Embryonic facial prominence (tissue), 1 donor: Measurements from ENCODE around the gene LGALSL.

Experiments
- DNase-seq: peaks from one replicate; pipeline ENCODE4 v3.0.0-alpha.2; 2016; ENCODE audit errors: extremely low spot score

The LGALSL gene

DNA sequence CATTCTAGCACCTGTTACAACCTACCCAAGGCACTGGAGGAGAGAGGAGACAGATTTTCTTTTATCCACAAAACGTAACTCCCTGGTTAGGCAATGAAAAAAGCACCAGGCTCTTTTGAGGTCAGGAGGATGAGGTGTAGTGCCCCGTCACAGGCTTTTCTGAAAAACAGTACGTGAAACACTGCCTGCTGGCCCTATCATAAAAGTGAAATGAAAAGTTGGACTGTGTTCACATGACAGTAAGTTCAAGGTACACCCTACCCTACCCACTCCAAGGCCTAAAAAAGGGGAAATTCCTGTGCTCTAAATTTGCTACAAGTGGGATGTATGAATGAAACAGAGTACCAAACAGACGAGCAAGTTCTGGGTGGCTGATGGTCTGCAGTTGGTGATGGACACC is 17.6 kb downstream of the LGALSL start:
- no peak for DNase-seq

DNA sequence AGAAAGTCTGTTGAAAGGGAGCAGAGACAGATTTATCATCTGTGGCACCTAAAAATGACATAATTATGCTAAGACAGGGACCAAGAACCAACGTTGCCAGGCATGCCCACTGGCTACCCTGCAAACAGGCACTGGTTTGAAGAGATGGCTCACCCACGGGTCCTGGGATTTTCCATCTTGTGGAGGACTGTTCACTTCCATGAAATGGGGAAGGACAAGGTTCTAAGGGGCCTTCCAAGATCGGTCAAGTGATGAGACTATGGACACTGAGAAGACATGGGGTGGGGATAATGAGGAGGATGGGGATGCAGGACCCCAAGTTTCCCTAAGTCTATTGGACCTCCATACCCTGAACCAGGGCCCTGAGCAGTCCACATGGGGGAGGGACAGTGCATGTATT is 18.9 kb downstream of the LGALSL start:
- DNase-seq: no peak

DNA sequence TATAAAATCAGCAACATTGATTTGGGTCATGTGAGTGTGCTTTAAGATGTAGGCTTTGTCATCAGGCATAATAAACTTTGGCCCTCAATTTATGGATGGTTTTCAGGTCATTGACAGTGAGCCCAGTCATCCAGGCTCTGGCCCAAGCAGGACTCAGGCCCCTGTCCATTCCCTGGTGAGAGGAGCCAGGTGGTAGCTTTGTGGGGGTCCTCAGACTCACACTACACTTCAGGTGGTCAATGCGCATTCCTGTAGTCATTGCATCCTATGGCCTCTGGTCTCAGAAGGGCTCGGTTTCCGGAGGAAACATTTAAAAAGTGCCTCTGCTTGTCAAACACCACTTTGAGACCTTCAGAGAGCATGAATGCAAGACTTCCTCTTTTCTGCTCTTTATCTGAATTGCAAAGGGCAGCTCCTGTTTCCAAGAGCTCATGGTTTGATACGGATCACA is 20.2 kb downstream of the LGALSL start:
- DNase-seq: no peak

DNA sequence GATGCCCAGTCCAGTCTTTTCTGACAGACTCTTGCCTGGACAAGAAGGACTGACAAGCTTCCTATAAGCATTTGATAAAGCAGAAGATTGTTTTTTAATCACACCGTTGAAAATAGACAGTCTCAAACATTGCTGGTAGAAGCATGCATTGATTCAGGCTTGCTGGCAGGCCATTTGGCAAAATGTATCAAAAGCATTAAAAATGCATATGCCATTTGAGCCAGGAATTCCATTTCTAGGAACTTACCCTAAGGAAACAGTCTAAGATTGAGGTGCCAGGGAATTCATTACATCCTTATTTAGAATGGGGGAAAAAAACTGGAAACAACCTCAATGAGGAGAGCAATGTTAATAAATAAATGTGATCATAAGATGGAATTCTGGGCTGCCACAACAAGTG is 20.7 kb downstream of the LGALSL start:
- no peak for DNase-seq

DNA sequence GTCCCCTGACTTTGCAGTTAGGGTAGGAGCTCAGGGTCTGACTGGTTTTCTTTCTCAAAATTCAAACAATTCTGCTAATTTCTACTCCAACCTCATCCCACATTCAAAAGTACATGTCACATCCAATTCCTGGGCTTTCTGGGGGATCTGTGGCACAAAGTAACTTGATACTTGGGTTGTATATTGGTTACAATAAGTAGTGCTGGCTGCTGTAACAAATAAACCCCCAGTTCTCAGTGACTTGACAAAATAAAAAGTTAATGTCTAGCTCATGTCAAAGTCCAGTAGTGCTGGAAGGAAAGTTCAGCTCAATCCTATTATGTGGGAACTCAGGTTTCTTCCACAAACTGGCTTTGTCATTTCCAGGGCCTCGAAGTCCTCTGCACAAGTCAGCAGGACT is 23.1 kb downstream of the LGALSL start:
- DNase-seq: no peak

DNA sequence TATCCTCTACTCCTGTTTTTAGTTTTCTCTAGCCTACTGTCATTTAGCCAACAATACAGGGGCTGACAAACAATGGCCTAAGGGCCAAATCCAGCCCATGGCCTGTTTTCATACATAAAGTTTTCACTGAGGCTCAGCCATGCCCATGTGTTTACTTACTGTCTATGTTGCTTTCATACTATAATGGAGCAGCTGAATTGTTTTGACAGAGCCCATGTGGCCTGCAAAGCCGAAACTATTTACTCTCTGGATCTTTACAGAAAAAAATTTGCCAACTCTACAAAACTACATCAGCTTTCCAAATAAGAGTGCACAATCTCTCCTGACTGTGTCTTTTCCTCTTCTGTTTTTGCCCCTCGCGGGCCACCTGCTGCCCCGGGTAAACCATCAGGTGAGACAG is 24.0 kb downstream of the LGALSL start:
- DNase-seq: no peak

DNA sequence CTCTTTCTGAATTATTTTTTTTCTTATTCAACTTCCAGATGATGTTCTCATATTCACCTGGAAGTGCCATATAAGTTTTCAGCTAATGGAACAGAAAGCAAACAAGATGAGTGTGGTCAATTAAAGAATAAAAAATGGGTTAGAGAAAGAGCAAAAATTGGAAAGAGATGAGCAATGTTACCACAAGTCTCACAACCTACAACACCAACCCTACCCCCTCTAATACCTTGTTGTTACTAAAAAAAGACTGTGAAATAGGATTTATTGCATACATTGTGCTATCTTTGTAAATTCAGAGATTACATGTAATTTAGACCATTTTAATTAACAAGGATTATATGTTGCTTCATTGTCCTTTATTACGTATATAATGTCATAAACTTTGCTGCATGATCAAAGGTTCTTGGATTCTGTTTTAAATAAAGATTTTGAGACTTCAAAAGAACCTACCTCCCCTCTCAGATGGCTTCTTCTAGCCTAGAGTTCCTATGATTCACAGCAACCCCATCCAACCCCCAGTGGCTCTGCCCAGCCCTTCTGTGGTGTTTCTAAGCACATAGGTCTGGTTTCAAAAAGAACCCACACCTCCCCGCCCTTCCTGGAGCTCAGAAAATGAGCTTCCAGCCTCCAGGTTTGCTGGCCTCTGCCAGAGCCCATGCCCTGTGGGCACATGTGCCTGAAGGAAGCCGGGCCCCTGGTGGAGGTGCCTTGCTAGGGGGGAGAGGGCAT is 24.7 kb downstream of the LGALSL start:
- no peak for DNase-seq

DNA sequence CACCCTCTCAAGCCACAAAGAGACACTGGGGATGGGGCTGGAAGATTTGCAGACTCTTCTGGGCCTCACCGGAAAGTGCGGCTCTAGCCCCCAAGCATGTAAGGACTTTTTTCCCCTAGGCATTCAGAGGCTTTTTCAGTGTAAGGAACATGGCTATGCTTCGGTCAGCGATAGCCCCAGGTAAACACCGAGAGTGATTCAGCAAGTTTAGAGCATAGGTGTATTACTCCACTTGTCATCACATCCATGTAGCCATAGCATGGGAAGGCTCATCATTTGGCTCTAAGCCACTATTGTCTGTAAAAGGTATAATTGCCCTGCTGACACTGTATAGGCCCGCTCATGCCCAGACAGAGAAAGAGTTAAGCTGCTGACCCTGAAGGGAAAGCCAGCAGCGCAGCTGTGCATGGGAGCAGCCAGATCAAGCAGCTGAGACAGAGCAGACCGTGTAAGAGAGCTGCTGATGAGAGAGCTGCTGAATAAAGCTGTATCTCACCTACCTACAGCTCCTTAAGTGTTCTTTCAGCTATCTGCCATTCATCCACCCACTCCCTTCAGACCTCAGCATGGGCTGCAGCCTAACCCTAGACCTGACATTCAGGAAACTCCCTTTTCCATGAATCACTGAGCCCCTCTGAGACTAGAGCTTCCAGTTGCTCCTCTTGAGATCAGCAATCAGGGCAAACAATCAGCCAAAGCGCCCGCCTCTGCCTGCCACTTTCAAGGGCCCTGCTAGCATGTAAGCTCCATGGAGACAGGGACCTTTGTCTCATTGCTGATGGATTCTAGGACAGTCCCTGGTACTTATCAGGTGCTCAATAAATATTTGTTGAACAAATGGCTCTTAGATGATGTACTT is 25.5 kb downstream of the LGALSL start:
- no peak for DNase-seq

DNA sequence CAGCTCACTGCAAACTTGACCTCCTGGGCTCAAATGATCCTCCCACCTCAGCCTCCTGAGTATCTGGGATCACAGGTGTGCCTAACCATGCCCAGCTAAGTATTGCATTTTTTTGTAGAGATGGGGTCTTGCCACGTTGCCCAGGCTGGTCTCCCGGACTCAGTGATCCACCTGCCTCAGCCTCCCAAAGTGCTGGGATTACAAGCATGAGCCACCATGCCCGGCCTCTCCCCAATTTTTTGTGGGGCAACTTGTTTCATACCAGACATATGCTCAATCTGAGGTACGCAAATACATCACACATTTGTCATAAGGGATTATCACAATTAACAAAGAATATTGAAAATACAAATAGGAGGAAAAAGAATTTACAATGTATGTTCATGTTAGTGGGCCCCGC is 27.7 kb downstream of the LGALSL start:
- no peak for DNase-seq

DNA sequence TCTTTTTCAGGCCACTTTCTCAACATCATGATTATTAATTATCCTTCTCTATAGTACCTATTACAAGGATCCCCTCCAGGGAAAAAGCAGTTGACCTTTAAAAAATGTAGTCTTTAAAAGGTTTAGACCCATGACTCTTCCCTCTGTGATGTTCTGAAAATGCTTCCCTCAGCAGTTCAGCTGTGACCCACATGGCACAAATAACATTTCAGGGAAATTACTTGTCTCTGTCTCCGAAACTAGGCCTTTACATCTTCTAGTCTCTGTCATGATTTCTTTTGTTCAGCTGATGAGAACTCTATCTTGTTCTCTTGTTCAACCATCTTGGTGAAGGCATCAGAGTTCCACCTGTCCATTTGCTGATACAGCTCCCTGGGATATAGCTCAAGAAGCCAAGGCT is 28.3 kb downstream of the LGALSL start:
- DNase-seq: no peak

DNA sequence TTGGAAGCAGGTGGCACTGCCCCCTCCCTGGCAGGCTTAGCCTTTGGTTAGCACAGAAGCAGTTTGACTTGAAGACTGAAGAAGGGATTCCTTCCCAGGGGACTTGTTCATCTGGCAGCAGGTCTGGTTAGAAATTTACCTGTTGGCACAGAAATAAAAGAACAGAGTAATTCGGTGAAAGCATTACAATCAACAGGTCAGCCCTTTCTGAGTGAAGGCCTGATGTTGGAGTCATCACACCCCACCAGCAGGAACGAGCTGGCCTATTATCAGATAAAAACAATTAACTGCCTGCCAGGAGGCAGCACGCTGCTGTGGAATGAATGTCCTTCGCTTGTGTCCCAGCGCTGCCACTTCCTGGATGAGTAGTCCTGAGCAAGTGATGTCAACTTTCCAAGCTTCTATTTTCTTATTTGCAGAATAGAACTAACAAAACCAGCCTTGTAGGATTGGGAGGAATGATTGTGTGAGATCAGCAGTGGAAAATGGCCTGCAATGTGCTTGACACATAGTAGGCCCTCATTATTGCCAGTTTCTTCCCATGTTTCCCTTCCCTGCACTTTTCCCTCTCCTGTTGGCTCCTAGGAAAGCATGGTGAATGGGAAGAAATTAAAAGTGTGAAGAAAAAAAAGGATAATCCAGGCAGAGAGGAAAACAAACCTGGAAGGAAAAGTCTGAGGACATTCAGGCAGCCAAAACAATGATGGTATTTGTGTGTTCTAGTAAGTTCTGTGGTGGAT is 29.0 kb downstream of the LGALSL start:
- no peak for DNase-seq

DNA sequence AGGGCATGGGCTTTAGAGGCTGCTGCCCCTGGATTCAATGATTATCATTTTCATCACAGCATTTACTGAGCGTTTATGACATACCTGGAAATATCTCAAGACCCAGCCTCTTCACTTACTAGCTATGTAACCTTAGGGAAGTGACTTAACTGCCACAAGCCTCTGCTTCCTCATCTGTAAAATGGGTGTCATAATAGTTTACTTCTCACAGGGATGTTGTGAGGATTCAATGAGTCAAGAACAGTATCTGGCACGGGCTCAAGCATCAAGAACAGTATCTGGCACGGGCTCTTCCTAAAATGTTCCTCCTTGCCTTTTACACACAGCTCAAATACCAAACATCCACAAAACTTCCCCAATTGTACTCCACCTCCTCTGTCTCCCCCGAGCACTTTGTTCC is 31.4 kb downstream of the LGALSL start:
- no peak for DNase-seq

DNA sequence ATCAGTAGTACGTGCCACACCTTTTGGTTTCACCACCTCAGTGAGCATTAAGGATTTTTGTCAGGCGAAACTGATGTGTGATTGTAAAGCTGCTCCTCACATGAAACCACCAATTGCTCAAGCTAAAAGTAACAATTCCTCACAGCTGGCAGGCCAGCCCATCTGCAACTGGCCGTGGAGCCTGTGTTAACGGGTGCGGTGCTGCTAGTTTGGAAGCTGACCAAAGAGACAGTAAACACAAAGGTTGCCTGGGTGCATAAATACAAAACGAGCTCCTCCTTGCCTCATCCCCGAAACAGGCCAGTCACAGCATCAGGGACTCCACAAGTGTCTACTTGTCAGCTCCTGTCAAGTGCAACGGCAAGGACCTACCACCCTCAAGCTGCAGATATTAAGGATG is 32.0 kb downstream of the LGALSL start:
- DNase-seq: no peak

DNA sequence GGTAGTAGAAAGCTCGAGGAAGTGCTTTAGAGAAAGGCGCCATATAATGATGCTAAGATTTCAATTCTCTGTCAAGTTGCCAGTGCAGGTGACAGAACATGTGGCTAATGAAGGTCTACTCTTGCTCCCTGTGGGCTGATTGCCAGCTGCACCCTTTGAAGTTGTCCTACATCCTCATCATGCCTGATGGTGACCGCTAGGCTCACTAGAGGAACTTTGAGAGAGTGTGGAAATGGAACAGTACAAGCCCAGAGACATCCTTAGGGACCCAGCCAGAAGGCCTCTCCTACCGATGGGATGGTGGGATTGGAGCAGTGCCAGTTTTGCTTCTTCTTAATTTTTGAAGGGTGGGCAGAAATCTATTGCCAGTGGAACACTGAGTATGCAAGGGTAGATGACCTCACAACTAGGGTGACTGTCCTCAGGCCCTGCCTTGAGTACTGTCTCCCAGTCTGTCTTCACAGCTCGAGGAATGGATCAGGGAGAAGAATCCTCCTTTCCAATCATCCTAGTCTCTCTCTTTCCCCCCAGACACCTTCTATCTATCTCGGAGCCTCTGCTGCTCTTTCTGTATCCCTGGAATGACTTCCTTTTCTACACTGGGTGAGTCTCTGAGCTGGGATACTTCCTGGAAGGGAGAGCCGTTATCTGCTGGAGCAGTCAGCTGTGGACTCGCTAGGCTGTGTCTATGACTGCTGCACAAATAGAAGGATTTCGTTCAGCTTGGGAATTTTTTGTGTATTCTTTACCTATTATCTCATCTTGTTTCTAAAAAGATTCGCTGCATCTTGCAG is 33.5 kb downstream of the LGALSL start:
- DNase-seq: no peak

DNA sequence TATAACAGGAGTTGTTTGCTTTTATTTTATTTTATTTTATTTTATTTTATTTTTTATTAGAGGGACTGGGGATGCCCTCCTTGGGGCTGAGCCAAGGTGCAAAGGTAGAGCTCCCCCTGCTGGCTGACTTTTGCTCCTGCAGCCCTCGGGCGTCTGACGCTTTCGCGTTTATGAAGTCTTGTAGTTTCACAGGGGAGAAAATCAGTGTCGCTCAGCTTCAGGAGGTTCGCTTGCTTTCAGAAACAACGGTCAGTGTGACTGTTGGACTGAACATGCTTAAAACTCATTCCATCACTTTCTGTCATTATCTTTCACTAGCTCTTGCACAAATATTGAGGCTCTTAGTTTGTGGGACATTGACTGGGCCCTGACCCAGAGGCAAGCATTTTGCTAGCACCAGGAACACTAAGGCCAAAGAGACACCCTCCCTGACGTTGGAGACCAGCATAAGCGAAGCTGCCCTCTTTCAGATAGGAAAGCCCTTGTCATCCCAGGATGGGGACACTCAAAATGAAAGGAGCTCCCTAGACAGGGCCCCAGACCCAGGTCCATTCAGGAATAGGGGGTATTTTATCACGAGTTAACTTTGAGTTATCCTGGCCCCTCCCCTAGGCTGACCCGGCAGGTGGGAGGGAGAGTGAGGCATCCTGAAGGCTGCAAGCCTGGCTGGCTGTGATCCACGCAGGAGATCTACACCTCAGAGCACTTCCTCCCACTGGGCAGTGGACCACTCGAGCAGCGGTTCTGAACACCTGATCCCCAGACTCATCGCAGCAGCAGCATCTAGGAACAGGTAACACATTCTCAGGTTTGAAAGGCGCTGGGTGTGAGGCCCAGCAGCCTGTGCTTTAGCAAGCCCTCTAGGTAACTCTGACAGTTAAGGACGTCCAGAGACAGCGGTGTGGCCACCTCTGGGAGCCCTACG is 34.4 kb downstream of the LGALSL start:
- no peak for DNase-seq

DNA sequence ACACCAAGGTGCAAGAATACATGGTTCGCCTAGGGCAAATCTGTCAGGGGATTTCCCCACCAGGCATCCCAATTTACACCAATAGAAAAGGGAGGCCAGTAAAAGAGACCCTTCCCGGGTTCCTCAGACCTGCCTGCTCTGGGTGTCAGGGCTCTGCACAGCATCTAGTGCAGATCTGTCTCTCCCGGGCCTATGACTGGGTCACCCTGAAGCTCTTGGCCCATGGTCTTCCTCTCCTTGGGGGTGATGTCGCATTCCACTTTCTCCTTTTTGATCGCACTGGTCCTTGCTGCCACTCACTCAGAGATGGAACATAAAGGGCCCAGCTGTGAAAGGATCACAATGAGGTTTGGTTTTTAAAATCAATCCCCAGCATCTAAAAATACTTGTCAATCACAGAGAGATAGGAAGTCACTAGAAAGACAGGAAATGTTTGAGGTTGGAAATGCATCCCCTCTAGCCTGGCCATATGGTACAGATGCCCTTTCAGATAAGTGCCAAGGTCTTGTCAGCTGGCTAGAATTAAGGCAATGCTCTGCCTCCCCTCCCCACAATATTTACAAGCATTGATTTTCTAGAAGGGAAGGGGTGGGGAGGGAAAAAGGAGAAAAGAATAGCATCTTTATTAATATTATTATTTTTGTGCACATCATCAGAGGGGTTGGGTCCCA is 35.3 kb downstream of the LGALSL start:
- DNase-seq: no peak

DNA sequence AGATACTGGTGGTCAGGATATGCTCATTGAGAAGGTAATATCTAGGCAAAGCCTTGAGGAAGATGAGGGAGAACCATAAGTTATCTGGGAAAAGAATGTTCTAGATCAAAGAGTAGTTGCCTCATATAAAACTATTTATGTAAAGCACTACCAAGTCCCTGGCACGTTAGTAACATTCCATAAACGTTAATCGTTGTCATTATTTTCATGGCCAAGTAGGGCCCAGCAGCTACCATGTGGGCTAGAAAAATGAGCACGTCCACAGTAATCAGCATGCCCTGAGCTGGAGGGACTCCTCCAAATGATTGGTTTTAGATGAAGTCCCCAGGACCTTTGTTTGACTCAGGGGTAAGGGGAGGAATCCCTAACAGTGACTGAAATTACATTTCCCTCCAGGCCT is 37.5 kb downstream of the LGALSL start:
- no peak for DNase-seq

DNA sequence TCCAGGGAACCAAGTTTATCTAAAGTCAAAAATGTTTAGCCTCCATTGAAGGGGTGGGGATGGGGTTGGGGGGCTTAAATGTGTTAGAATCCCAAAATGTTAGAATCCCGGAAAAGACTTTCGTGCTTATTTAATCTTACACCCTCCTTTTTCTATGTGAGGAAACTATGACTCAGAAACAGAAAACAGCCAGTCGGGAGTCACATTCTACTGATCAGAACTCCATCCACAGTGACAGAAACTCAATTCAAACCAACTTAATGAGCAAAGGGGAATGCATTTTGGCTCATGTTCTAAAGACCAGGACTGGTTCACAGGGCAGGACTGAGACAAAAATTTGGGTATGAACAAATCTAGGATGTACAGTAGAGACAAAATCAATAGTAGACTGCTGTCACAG is 38.3 kb downstream of the LGALSL start:
- DNase-seq: no peak

DNA sequence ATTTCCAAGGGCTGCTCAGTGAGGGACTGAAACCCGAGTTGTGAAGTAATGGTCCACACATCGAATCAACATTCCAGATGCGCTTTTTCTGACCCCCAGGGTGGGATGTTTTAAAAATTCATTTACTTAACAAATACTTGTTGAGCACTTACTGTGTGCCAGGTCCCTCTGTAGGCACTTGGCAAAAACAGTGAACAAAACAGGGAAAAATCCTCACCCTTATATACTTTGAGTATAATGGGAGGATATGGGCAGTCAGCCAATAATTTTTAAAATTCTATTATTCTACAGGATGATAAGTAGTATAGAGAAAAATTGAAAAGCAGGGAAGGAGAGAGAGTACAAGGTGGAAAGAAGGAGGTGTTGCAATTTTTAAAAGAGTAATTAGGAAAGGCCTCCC is 38.9 kb downstream of the LGALSL start:
- DNase-seq: no peak

DNA sequence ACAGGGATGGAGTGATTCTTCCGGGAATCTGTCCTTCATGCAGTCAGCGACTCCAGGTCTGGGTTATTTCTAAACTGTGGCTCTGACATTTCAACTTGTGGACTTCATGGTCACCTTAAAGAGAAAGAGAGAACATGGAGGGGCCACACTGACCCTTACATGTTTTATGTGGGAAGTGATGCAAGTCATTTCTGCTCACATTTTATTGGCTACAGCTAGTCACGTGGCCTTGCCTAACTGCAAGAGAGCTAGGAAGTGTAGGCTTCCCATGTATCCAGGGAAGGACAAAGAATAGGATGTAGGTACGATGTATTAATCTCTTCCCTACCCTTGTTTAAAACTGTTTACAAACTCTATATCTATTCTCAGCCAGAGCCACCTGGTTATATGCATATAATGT is 39.8 kb downstream of the LGALSL start:
- DNase-seq: no peak
